HG03196 (cell line): ENCODE measurements around the gene C10orf90.

ENCODE experiments used
- ATAC-seq: cut with Tn5 transposase; IDR thresholded peaks from one replicate; pipeline ENCODE4 v1.9.1; 2021; ENCODE audit not compliant: unreplicated experiment

C10orf90 gene

DNA sequence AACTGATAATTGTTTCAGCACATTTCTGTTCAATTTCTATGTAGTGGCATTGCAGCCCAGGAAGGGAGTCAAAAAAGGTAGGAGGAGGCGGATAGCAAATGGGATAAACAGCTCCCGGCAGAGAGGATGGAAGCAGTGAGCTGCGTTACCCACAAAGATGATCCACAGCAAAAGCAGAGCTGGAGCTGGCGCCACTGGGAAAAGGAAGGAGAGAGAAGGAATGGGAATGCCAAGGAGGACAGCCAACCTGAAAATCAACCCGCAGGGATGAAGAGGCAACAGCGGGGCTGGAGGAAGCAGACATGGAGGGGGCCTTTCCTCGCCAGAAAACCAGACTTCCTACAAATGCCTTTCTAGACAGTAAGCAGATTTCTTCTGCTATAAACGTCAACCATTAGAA lies 199.5 kb downstream of the C10orf90 start:
- no peak for ATAC-seq

DNA sequence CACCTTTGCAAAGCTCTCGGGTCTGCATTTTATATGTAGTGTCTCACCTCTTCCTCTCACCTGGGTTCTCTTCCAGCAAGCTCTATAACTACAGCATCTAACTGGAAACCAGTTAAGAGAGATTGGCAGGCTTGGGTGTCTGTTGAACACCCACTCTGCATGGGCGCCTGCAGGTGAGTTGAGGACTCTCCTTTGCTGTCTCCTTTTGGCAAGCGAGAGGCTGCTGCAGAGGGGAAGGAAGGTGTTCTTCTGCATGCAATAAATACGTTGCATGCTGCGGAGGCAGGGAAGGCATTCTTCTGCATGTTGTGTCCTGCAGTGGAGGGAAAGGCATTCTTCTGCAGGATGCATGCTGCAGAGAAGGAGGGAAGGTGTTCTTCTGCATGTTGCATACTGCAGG lies 200.8 kb downstream of the C10orf90 start:
- no peak for ATAC-seq

DNA sequence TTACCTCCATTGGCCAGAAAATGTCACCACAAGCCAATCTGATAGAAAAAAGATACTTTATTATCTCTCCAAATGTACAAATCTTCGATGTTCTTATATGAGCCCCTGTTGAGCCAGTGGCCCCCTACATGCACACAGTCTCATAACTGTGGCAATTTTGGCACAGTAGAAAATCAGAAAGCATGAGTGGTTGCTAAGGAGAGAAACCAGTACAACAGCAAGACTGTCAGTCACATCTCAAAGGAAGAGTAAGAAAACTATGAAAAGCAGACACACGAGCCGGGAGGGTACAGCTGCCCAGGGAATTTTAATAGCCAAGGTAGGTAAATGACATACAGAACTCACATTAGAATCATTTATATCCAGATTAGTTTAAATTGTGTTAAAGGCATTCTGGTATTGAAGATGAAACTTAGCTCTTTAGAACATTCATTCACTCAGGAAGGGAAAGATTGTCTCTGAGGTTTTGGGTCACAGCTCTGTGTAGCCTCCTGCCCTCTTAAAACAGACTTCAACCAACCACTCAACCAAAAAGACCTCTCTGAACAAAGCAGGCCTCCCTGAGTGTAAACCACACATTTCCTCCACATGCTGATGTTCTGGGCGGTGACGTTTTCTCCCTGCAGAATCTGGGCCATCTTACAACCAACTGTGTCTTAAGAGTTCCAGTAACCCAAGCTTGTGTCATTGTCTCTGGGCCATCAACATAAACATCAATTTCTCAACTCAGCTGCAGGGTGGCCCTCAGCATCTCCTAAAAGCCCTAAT lies 201.4 kb downstream of the C10orf90 start:
- ATAC-seq: no peak

DNA sequence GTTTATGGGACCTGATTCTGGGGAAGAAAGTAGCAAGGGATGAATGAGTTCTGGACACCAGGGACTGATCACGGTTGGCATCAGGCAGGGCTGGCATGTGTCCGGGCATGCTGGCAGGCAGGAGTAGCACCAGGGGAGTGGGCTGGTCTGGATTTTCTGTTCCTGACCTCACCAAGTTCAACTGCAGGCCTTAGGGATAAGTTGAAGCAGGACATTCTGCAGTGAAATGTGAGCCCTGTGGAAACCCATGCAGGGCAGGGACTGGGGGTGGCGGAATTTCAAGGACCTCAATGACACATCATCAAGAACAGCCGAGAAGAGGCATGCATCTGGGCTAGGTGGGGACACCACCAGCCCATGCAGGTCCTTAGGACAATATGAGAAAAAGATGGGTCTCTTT lies 202.0 kb downstream of the C10orf90 start:
- no peak for ATAC-seq

DNA sequence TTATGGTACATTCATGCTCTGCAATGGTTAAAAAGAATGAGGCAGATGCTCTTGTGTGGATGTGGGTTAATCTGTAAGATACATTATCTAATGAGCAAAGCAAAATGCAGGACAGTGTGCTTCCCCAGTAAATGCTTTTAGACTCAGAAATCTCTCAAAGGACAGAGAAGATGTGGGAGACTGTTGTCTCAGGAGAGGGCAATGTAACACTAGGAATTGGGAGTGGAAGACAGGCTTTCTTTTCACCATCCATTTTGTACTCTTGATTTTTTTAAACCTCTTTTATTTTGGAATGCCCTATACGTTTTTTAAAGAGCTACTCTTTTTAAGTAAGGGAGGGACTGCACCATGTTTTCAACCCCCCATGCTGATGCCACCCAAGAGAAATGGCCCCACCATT lies 204.7 kb downstream of the C10orf90 start:
- no peak for ATAC-seq

DNA sequence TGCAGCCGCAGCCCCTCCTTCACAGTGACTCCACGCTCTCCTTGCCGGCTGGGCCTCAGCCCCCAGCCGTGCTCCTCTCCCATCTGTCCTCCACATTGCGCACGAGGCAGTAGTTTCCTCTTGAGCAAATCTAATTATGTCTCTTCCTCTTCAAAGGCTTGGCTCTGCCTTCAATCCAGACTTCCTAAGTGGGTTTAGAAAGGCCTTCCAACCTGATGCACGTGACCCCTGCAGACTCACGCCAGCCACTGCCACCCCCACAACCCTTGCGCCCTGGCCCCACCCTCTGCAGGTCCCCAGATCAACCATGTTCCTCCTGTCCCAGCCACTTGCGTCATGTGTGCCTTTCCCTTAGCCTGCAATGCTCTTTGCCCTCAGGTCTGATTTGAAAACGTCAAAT lies 207.2 kb downstream of the C10orf90 start:
- no peak for ATAC-seq

DNA sequence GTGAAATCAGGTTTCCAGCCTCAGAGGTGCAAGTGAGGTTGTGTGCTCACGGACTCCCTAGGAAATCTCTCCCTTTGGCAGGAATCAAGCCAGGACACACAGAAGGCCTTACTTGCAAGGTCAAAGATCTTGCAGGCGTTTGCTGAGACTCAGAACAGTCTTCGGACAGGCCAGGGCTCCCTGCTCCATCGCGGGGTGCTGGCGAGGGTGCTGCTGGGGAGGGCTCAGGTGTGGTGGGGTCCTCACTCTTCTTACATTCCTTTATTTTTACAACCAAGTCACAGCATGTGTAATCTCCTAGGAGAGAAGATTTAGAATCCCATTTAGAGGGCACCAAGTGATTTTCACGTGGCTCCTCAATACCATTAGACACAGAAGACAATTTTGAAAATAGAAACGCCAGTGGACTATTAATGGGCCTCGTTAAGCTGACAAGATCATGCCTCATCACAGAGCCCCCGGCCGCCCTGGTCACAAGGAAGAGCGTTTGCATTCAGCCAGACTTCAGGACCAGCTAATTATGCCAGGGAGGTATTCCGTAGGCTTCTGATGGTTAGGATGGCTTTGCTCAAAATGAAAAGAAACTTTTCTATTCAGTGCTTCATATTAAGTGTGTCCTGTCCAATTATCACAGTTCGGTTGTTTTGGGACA lies 209.1 kb downstream of the C10orf90 start:
- ATAC-seq: no peak

DNA sequence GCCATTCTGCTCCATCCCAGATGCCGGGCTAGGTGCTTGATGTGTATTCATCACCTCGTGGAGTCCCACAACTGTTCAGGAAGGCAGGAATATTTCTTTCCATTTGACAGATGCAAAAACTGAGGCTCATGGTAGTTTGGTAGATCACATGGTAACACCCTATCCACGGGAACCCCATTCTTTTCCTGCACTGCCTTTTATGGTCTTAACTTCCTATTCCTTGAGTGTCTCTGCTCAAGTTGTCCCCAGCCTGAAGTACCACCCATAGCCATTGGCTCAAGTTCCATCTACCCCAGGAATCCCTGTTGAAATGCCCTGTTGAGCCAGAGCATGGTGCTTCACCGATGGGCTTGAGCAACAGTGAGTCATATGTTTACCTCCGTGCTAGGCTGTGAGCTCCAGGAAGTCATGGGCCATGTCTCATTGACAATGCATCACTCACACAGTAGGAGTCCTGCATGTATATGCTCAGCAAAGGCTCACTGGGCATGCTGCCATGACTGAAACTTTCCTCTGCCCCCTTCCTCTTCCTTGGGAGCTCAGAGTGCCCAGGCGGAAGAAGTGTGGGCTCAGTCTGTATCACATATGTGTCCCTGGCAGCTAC lies 210.5 kb downstream of the C10orf90 start:
- no peak for ATAC-seq

DNA sequence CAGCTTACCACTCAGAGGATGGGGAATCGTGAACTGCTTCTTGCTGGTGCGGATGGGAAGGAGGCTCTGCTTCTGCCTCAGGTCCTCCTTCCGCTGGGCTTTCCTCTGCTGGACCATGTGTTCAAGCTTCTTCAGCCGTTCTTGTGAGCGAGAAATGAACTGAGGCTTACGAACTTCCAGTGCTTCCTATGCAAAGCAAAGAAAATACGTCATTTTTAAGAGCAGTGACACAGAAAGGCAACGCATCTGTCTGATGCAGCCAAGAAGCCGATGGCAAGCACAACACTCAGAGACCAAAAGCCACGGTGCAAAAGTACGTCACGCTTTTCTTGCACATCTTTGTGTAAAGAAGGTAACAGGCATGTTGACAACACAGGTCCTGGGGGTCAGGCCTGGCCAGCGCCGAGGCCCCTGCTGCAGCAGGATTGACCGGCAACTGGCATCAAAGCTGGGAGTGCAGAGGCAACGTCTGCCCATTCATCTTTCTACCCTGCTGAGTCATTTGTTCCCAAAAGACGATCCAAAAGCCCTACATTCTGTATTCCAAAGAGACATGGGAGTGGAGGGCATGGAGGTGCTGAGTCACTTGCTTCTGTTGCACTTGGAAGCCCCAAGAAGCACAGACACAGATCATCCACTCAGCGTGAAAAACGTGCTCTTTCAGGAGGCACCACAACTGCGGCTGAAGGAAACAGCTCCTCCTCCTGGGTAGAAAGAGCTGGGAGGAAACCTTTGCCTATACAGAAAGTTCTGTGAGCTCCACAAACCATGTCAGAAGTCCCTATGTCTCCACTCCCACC lies 211.3 kb downstream of the C10orf90 start:
- ATAC-seq: no peak

DNA sequence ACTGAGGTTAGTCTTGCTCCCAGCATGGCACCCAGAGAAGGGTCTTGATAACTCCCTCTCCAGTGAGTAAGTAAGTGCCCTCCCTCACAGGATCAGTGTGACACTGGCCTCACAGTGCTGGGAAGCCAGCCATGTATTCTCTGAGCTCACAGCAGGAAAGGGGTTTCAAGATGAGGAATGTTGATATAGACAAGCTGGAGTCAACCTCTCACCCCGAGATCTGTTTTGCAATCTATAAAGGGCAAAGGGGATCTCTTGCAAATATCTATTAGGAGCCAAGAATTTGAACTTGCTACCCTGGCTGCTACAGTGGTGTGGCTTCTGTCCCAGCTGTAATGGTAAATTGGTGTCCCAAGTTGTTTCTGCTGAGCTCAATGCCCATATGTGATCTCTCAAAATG lies 212.0 kb downstream of the C10orf90 start:
- ATAC-seq: no peak

DNA sequence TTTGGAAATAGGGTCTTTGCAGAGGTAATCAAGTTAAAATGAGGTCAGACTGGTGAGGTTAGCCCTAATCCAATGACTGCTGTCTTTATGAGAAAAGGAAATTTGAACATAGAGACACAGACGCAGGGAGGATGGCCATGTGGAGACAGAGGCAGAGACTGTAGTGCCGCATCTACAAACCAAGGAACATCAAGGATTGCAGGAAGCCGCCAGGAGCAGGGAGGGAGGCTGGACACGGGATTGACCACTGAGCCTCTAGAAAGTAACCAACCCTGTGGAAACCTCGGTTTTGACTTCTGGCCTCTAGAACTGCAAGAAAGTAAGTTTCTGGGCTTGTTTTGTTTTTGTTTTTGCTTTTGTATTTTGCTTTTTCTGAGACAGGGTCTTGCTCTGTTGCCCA lies 213.9 kb downstream of the C10orf90 start:
- ATAC-seq: no peak

DNA sequence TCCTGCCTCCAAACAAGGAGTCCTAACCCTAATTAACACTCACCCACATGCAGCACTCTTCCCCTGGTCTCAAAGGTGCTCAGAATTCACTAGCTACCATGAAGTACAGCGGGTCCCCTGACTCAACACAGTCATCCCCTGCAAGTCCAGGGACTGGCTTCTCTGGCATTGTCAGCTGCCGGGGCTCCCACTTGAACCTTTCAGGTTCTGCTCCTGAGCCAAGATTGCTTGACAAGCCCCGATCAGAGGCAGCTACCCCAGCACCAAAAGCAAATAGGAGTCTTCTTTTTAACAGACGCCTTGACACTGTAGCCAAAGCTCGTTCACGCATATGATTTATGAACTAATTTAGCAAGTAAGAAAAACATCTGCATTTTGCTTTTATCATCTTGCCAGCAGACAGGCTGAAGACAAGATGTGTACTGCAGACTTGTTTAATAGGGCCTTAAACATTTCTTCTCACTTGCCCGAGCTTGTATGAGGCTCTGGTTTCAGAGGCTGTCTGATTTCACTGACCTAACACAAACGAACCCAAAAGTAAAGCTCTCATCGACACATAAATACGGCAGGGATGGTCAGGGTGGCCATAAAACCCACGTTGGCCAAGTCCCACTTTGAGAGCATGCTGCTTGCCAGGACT lies 214.6 kb downstream of the C10orf90 start:
- no peak for ATAC-seq

DNA sequence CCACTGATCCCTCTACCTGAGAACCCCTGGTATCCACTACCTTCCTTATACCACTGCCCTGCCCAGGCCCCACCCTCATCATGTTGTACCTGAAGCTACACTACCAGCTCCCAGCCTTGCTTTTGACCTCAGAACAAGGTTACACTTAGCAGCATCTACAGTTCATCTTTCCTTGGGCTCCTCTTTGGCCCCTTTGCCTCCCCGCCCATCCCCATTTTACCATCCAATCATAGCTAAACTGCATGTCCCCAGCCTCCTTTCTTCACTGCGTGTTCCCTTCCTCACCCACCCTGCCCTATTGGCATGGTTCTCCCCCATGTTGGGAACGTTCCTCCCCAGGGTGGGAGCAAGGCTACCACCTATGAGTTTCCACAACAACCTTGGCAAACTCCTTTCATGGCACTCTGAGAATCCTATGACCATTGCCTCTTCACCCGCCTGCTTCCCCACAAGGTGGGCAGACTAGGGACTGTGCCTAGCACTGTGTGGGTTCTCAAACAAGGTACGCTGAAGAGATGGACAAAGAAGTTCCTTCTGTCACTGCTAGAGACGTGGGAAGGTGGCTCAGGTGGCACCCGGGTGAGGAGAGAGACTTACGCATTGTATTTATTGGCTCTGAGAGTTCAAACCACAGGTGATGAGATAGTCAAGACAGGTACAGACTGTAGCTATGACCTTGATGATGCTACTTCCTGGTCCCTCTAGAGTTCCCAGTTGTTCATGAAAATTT lies 215.3 kb downstream of the C10orf90 start:
- ATAC-seq: no peak

DNA sequence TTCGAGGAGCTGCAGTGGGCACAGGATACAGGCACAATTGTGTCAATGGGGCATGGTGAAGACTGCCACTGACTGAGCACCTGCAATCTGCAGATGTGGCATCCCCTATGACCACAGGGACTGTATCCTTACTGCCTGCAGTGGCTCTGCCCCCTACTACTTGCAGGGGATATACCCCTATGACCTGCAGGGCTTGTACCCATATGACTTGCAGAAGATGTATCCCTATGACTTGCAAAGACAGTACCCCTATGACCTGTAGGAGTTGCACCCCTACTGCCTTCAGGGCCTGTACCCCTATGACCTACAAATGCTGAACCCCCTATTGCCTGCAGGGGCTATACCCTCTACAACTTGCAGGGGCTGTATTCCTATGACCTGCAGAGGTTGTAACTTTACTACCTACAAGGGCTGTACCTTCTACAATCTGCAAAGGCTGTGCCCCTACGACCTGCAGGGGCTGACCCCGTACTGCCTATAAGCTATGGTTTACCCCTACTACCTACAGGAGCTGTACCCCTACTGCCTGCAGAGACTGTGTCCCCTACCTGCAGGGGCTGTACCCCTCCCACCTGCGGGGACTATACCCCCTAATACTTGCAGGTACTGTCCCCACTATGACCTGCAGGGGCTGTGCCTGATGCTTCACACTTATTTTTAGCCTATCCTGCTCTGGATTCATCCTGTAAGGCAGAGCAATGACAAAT lies 216.3 kb downstream of the C10orf90 start:
- ATAC-seq: no peak

DNA sequence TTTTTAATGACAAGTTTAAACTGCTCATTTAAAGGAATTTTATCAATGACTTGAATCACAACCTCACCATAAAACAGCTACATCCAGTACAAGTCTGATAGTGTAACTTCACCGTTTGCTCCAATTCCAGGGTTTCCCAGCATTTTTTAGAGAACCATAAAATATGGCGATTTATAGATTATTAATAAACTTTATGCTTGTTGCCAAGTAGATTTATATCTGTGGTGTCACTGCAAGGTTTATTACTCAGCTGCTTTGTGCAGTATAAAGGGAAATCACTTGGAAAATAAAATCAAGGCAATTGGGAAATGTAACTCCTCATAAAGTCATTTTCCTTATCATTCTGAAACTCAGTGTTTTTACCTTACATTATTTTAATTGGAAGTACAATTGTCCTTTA lies 218.2 kb downstream of the C10orf90 start:
- no peak for ATAC-seq

DNA sequence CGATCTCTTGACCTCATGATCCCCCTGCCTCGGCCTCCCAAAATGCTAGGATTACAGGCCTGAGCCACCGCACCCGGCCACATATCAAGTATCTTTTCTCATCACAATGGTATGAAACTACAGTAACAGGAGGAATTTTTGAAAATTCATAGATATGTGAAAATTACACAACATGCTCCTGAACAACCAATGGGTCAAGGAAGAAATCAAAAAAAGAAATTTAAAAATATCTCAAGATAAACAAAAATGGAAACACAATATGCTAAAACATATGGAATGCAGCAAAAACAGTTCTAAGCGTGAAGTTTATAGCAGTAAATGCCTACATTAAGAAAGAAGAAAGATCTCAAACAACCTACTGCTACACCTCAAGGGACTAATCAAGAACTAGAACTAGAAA lies 222.4 kb downstream of the C10orf90 start:
- ATAC-seq: no peak

DNA sequence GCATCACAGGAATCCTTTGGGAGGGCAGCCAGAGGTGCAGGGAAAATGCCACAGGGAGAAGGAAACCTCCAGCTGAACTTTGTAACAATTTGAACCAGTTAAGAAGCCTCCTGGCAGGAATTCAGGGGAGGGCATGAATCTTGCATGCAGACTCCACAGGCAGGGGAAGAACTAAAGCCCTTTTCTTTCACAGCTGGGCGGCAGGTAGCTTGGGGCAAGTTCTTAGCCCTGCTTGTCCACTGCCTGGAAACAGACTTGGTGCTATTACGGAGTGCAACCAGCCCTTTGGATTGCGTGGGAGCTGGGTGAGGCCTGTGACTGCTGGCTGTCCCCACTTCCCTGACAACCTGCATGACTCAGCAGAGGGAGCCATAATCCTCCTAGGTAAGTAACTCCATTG lies 230.6 kb downstream of the C10orf90 start:
- ATAC-seq: no peak

DNA sequence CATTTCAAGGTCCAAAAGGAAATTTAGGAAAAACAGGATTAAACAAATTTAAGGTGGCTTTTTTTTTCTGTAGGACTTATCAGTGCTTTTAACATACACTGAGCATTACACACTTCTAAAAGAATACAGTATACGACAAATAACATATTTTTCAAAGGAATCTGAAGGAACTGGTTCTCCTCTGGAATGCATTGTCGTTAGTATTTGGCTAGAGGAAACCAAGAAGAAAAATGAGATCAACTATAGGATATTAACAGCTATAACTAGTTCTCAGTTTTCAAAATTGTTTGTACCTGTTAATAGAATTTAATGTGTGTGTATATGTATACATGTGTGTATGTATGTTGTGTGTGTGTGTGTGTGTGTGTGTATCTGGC lies 232.1 kb downstream of the C10orf90 start:
- no peak for ATAC-seq

DNA sequence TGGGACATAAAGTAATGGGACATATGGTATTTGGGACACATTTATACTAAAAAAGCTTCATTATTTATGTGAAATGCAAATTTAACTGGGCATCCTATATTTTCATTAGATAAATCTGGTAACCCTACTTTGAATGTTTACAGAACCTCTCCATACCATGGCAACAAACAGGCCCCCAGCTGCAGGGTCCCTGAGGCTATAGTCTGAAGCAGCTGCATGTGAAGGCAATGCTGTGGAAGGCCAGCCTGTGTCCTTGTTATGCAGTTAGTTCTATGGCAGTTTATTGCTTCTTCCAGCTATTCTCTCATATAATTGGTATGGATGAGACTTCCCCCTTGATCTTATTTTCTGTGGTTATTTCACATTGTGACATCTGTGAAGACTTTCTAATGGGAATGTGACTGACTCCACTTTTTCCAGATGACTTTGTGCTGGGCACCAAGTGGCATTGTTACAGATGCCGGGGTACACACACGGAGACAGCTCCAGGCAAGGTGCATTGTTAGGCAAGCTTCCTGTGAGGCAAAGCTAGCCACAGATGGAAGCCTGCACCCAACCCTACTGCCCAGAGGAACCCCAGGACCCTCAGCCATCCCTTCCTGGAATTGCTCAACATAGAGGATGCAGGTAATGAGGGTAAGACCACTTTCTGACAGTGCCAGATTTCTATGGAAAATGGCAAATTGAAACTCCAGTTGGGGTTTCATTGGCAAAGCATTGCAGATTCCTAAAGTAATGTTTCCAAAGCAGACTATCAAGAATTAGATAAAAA lies 232.7 kb downstream of the C10orf90 start:
- no peak for ATAC-seq
